Ascending aorta (tissue), 2 donors: Measurements from ENCODE around the gene MMP10. TPM values are rescaled to one million over a fixed set of nuclear protein-coding genes. Genes with fewer than 3 reads are reported as not detected.
"Not testable (repeated sequence)": the region's sequence is repeated elsewhere in the genome, so short reads cannot be mapped to it uniquely, and the experiment has no call there.

Experiments
- DNase-seq, 2 donors: peaks; one replicate each; pipeline ENCODE4 v3.0.0-alpha.2; 2019; ENCODE audit warnings: low spot score in 2 of 2
- H3K27ac ChIP-seq, 2 donors: fragments of 200-600 bp; sonication (generic); one replicate each; pipeline ENCODE4 v1.5.1; 2016 to 2017; ENCODE audit warnings: mild to moderate bottlenecking in 1 of 2
- H3K27me3 ChIP-seq: fragments of 200-600 bp; sonication (generic); one replicate; pipeline ENCODE4 v1.5.1; 2017
- H3K36me3 ChIP-seq, 2 donors: fragments of 200-600 bp; sonication (generic); one replicate each; pipeline ENCODE4 v1.5.1; 2016
- H3K4me1 ChIP-seq, 2 donors: fragments of 200-600 bp; sonication (generic); one replicate each; pipeline ENCODE4 v1.5.1; 2016 to 2017; ENCODE audit warnings: mild to moderate bottlenecking in 1 of 2
- H3K4me3 ChIP-seq, 2 donors: fragments of 200-600 bp; sonication (generic); one replicate each; pipeline ENCODE4 v1.5.1; 2016 to 2017; ENCODE audit warnings: mild to moderate bottlenecking in 1 of 2
- H3K9me3 ChIP-seq, 2 donors: fragments of 200-600 bp; sonication (generic); one replicate each; pipeline ENCODE4 v1.5.1; 2016
- CTCF ChIP-seq, 3 experiments: fragments of 200-600 bp in 2 of 3; fragments of 450-650 bp in 1 of 3; sonication (generic) in 2 of 3; IDR thresholded peaks; one replicate each; pipeline ENCODE4 v1.5.1; 2016 to 2019; ENCODE audit warnings: antibody characterized with exemption in 3 of 3, mild to moderate bottlenecking in 1 of 3, moderate library complexity in 1 of 3
- intact Hi-C: fragments of 100-400 bp; cut with DNase I; formaldehyde crosslinking; loops from one replicate; pipeline ENCODE4 v1.15.1; 2023
- total RNA-seq: library from RNA; depleted of rRNA; stranded (reverse); fragments of >200 nt; gene quantifications from one replicate; pipeline ENCODE4 v1.1.0, GENCODE V29; 2016

Gene MMP10
- total RNA-seq, 1 donor from 2014 or later: not detected

GRCh38 chr11:102757823-102758549 is 22.4 kb downstream of the MMP10 start:
- intact Hi-C loops: no loop called here
- Histone ChIP-seq H3K36me3 (no peaks in the 10 kb centered on the region), H3K4me3 (no peak overlapping the region), H3K4me1 (no peaks in the 10 kb centered on the region), H3K9me3 (no peaks in the 10 kb centered on the region), H3K27ac (no peak overlapping the region), H3K27me3 (no peaks in the 10 kb centered on the region)
- no peak for DNase-seq
- no peak for TF ChIP-seq CTCF (IDR thresholded peaks at IDR 0.05)

- H3K4me3 ChIP-seq: no peak overlapping the region
- H3K4me1 ChIP-seq: no peaks in the 10 kb centered on the region
- H3K36me3 ChIP-seq: no peaks in the 10 kb centered on the region
- H3K9me3 ChIP-seq: no peaks in the 10 kb centered on the region
- TF ChIP-seq CTCF (IDR thresholded peaks at IDR 0.05): no peak
- H3K27me3 ChIP-seq: no peaks in the 10 kb centered on the region
- intact Hi-C loops: no loop called here
- H3K27ac ChIP-seq: no peak overlapping the region
- DNase-seq: no peak
Observed at GRCh38 chr11:102753267-102753666, 27.2 kb downstream of the MMP10 start.

GRCh38 chr11:102751673-102752072 is 28.8 kb downstream of the MMP10 start:
- no peak for TF ChIP-seq CTCF (IDR thresholded peaks at IDR 0.05)
- H3K27ac ChIP-seq: no peak overlapping the region
- H3K27me3 ChIP-seq: no peaks in the 10 kb centered on the region
- no peaks in the 10 kb centered on the region for H3K36me3 ChIP-seq
- no peaks in the 10 kb centered on the region for H3K4me1 ChIP-seq
- H3K9me3 ChIP-seq: no peaks in the 10 kb centered on the region
- H3K4me3 ChIP-seq: no peak overlapping the region
- no peak for DNase-seq
- intact Hi-C loops: no loop called here

- no peak for TF ChIP-seq CTCF (IDR thresholded peaks at IDR 0.05)
- Histone ChIP-seq H3K4me1 (no peaks in the 10 kb centered on the region), H3K36me3 (no peaks in the 10 kb centered on the region), H3K27ac (no peak overlapping the region), H3K4me3 (no peak overlapping the region), H3K27me3 (no peaks in the 10 kb centered on the region), H3K9me3 (no peaks in the 10 kb centered on the region)
- no peak for DNase-seq
- intact Hi-C loops: no loop called here
Observed at GRCh38 chr11:102749101-102749722, 31.2 kb downstream of the MMP10 start.

- intact Hi-C loops, DNase-seq, H3K36me3 ChIP-seq: not testable (repeated sequence)
Observed at GRCh38 chr11:102746746-102747578, 33.5 kb downstream of the MMP10 start.

GRCh38 chr11:102734650-102735049 is 45.8 kb downstream of the MMP10 start:
- Histone ChIP-seq H3K9me3 (no peaks in the 10 kb centered on the region), H3K4me1 (no peaks in the 10 kb centered on the region), H3K27me3 (no peaks in the 10 kb centered on the region), H3K27ac (no peak overlapping the region), H3K4me3 (no peak overlapping the region), H3K36me3 (no peaks in the 10 kb centered on the region)
- no peak for TF ChIP-seq CTCF (IDR thresholded peaks at IDR 0.05)
- no peak for DNase-seq
- intact Hi-C loops: no loop called here

More at GRCh38 chr11:102746746-102747578, 33.5 kb downstream of the MMP10 start:
- not testable (repeated sequence) for H3K4me1 ChIP-seq, H3K9me3 ChIP-seq, H3K27ac ChIP-seq, H3K27me3 ChIP-seq, H3K4me3 ChIP-seq
